H9 (cell line): Measurements from ENCODE around the gene RAB3C. TPM values are rescaled to one million over a fixed set of nuclear protein-coding genes. Genes with fewer than 3 reads are reported as not detected.

Source experiments
- DNase-seq: peaks from one replicate; pipeline ENCODE4 v3.0.0-alpha.2; 2017
- H2AFZ ChIP-seq: one replicate; pipeline ENCODE4 v1.6.1; 2013; ENCODE audit warnings: mild to moderate bottlenecking, low read length, control low read depth, moderate library complexity
- H2AK5ac ChIP-seq: 2 replicates; pipeline ENCODE4 v1.6.1; 2013; ENCODE audit warnings: low read length, control low read depth, mixed read lengths; ENCODE audit not compliant: insufficient read length
- H2BK120ac ChIP-seq: one replicate; pipeline ENCODE4 v1.6.1; 2013; ENCODE audit warnings: low read depth, mild to moderate bottlenecking, low read length, control low read depth, inconsistent platforms; ENCODE audit not compliant: poor library complexity, severe bottlenecking
- H2BK12ac ChIP-seq: 2 replicates; pipeline ENCODE4 v1.6.1; 2013; ENCODE audit warnings: low read length, control low read depth, mixed read lengths, low read depth; ENCODE audit not compliant: insufficient read length
- H2BK15ac ChIP-seq: 2 replicates; pipeline ENCODE4 v1.6.1; 2013; ENCODE audit warnings: low read depth, low read length, control low read depth
- H2BK20ac ChIP-seq: one replicate; pipeline ENCODE4 v1.6.1; 2013; ENCODE audit warnings: low read depth, mild to moderate bottlenecking, low read length, control low read depth, inconsistent platforms; ENCODE audit not compliant: poor library complexity, severe bottlenecking
- H2BK5ac ChIP-seq: 2 replicates; pipeline ENCODE4 v1.6.1; 2013; ENCODE audit warnings: low read length, control low read depth, mixed read lengths; ENCODE audit not compliant: insufficient read length
- H3K14ac ChIP-seq: 2 replicates; pipeline ENCODE4 v1.6.1; 2013; ENCODE audit warnings: low read length, control low read depth; ENCODE audit not compliant: insufficient read depth
- H3K18ac ChIP-seq: 2 replicates; pipeline ENCODE4 v1.6.1; 2013; ENCODE audit warnings: low read depth, mild to moderate bottlenecking, mixed read lengths, low read length, control low read depth; ENCODE audit not compliant: insufficient read length
- H3K23ac ChIP-seq: 2 replicates; pipeline ENCODE4 v1.6.1; 2013; ENCODE audit warnings: low read length, control low read depth, mixed read lengths, low read depth; ENCODE audit not compliant: insufficient read length
- H3K23me2 ChIP-seq: 2 replicates; pipeline ENCODE4 v1.6.1; 2013; ENCODE audit warnings: low read depth, mild to moderate bottlenecking, mixed read lengths, low read length, control low read depth; ENCODE audit not compliant: insufficient read length, poor library complexity, severe bottlenecking
- H3K27ac ChIP-seq: 2 replicates; pipeline ENCODE4 v1.5.1; 2013; ENCODE audit warnings: low read length, control low read depth, mixed read lengths, low read depth; ENCODE audit not compliant: insufficient read length
- H3K27me3 ChIP-seq: 2 replicates; pipeline ENCODE4 v1.6.1; 2013; ENCODE audit warnings: low read length, control low read depth, inconsistent platforms; ENCODE audit not compliant: insufficient read depth
- H3K4ac ChIP-seq: 2 replicates; pipeline ENCODE4 v1.6.1; 2013; ENCODE audit warnings: low read depth, mild to moderate bottlenecking, control low read depth, inconsistent platforms, low read length, moderate library complexity
- H3K4me1 ChIP-seq: 2 replicates; pipeline ENCODE4 v1.6.1; 2013; ENCODE audit warnings: low read length, control low read depth, inconsistent platforms; ENCODE audit not compliant: insufficient read depth
- H3K4me2 ChIP-seq: 2 replicates; pipeline ENCODE4 v1.6.1; 2013; ENCODE audit warnings: low read length, control low read depth, mixed read lengths; ENCODE audit not compliant: insufficient read length, insufficient read depth
- H3K56ac ChIP-seq: 2 replicates; pipeline ENCODE4 v1.6.1; 2013; ENCODE audit warnings: low read depth, mild to moderate bottlenecking, mixed read lengths, low read length, control low read depth; ENCODE audit not compliant: insufficient read length
- H3K79me1 ChIP-seq: 2 replicates; pipeline ENCODE4 v1.6.1; 2013; ENCODE audit warnings: low read depth, mild to moderate bottlenecking, moderate library complexity, low read length, control low read depth, inconsistent platforms; ENCODE audit not compliant: insufficient read depth, poor library complexity, severe bottlenecking
- H3K79me2 ChIP-seq: 2 replicates; pipeline ENCODE4 v1.6.1; 2013; ENCODE audit warnings: low read length, control low read depth, inconsistent platforms; ENCODE audit not compliant: insufficient read depth
- H3K9ac ChIP-seq: 2 replicates; pipeline ENCODE4 v1.6.1; 2013; ENCODE audit warnings: low read length, control low read depth, mixed read lengths; ENCODE audit not compliant: insufficient read length; ENCODE audit errors: extremely low read depth
- H3K9me3 ChIP-seq: one replicate; pipeline ENCODE4 v1.6.1; 2013; ENCODE audit warnings: low read depth, low read length, inconsistent platforms; ENCODE audit not compliant: control insufficient read depth
- H3T11ph ChIP-seq: one replicate; pipeline ENCODE4 v1.6.1; 2013; ENCODE audit warnings: mild to moderate bottlenecking, low read length, control low read depth, inconsistent platforms
- H4K20me1 ChIP-seq: one replicate; pipeline ENCODE4 v1.6.1; 2013; ENCODE audit not compliant: control insufficient read depth, insufficient read length, insufficient read depth
- H4K5ac ChIP-seq: 2 replicates; pipeline ENCODE4 v1.6.1; 2013; ENCODE audit warnings: low read depth, mild to moderate bottlenecking, mixed read lengths, low read length, control low read depth; ENCODE audit not compliant: insufficient read length
- H4K8ac ChIP-seq: replicated peaks from 2 replicates; pipeline ENCODE4 v1.6.1; 2013; ENCODE audit warnings: low read length, control low read depth, mixed read lengths, low read depth; ENCODE audit not compliant: insufficient read length
- H4K91ac ChIP-seq: 2 replicates; pipeline ENCODE4 v1.6.1; 2013; ENCODE audit warnings: low read depth, mild to moderate bottlenecking, moderate library complexity, mixed read lengths, low read length, control low read depth; ENCODE audit not compliant: insufficient read length
- H3K27ac Mint-ChIP-seq, 3 experiments: 2 replicates in 2 of 3; 3 replicates in 1 of 3; pipeline ENCODE4 v1.8.0; 2020 to 2021; ENCODE audit warnings: mixed read lengths in 3 of 3, mild to moderate bottlenecking in 1 of 3, moderate library complexity in 1 of 3
- H3K27me3 Mint-ChIP-seq: 2 replicates; pipeline ENCODE4 v1.8.0; 2021; ENCODE audit warnings: low read depth, mild to moderate bottlenecking, moderate library complexity, mixed read lengths
- H3K36me3 Mint-ChIP-seq, 3 experiments: 2 replicates in 2 of 3; 3 replicates in 1 of 3; pipeline ENCODE4 v1.8.0; 2020 to 2021; ENCODE audit warnings: low read depth in 3 of 3, mixed read lengths in 3 of 3; ENCODE audit not compliant: insufficient read depth in 1 of 3
- H3K4me1 Mint-ChIP-seq, 2 experiments: 2 replicates each; pipeline ENCODE4 v1.8.0; 2020; ENCODE audit warnings: mixed read lengths in 2 of 2
- H3K4me3 Mint-ChIP-seq, 2 experiments: 2 replicates in 1 of 2; 3 replicates in 1 of 2; pipeline ENCODE4 v1.8.0; 2020 to 2021; ENCODE audit warnings: mild to moderate bottlenecking in 2 of 2, mixed read lengths in 2 of 2, moderate library complexity in 1 of 2
- H3K9me3 Mint-ChIP-seq, 2 experiments: 2 replicates in 1 of 2; 3 replicates in 1 of 2; pipeline ENCODE4 v1.8.0; 2020; ENCODE audit warnings: mild to moderate bottlenecking in 2 of 2, mixed read lengths in 2 of 2, moderate library complexity in 1 of 2
- WGBS: extraction: QIAGEN DNeasy Blood & Tissue Kit; methylation state at CpG from one replicate; pipeline ENCODE4 v1.1.7; 2013; ENCODE audit warnings: missing lambda C conversion rate, low lambda C conversion rate, mixed read lengths; ENCODE audit not compliant: insufficient read length; ENCODE audit errors: extremely low coverage; 5-methylcytosine and 5-hydroxymethylcytosine counted together
- total RNA-seq: library from RNA; stranded (reverse); gene quantifications from 2 replicates; pipeline ENCODE4 v1.2.1, GENCODE V29; 2021
- TF ChIP-seq, protein P1 (sequence below): fragments of 200-600 bp; sonication (generic); conservative IDR thresholded peaks from 3 replicates; pipeline ENCODE4 v1.8.0; 2021; ENCODE audit warnings: antibody characterized with exemption, mild to moderate bottlenecking

RAB3C gene
- total RNA-seq, 1 experiment from 2014 or later: 16.3 TPM

DNA sequence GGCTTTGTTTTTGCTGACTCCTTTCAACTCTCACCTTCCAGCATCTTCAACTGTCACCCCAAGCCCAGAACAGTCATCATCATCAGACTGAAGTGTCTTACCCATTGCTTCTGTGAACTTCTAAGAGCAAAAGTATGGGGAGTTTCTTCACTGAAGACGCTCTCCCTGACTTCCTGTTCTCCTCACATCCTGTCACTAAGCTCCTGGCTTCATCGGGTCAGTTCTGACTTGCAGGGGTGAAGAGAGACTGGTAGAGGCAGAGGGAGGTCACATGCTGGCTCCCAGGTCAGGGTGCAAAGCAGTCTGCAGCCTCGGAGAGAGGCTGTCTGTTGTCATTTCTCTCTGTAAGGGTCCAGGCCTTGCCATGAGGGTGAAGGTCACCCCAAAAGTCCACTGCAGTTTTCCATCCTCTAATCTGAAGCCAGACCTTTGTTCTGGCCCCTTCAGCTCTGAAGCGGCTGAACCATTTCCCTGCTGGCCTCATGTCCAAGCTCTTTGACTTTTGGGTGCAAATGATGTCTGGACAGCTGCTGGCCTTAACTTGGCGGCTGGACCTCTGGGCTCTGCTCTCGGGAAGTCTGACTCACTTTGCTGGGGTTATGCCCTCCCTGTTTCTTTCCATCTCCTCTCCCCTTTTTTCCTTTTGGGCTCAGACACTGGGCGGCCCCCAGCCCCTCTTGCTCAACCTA, 305.0 kb downstream of the RAB3C start:
- no peak overlapping the region for H2BK12ac ChIP-seq
- no peak overlapping the region for H2BK15ac ChIP-seq
- H3K4me2 ChIP-seq: no peak overlapping the region
- Mint-ChIP-seq H3K36me3 (peaks cover 0 to 4% (median 2%) of the 10 kb centered on the region in 3 experiments; a peak in 3 of 7 replicates), H3K27ac (no peak overlapping the region; a peak in 1 of 7 replicates), H3K9me3 (peaks cover 5 to 10% of the 10 kb centered on the region in 2 experiments), H3K4me3 (no peak overlapping the region), H3K4me1 (peaks cover 20 to 21% of the 10 kb centered on the region in 2 experiments), H3K27me3 (peaks cover 9% of the 10 kb centered on the region)
- no peak overlapping the region for H3K56ac ChIP-seq
- no peak overlapping the region for H2BK120ac ChIP-seq
- no peak overlapping the region for H2AFZ ChIP-seq
- no peak overlapping the region for H4K91ac ChIP-seq
- H3K27ac ChIP-seq: no peak overlapping the region
- H3K4me1 ChIP-seq: no peaks in the 10 kb centered on the region; the same call in 1 of the 2 replicates
- no peaks in the 10 kb centered on the region for H3K9me3 ChIP-seq
- no peaks in the 10 kb centered on the region for H3K27me3 ChIP-seq
- no peaks in the 10 kb centered on the region for H3K23me2 ChIP-seq
- DNase-seq: no peak
- H3K23ac ChIP-seq: no peak overlapping the region
- no peak overlapping the region for H2BK5ac ChIP-seq
- H3K79me1 ChIP-seq: no peaks in the 10 kb centered on the region
- H3K79me2 ChIP-seq: no peaks in the 10 kb centered on the region
- H4K20me1 ChIP-seq: no peaks in the 10 kb centered on the region
- WGBS: no CpG with 5 or more reads among the region's 7 CpGs
- no peak overlapping the region for H3K9ac ChIP-seq
- no peak overlapping the region for H4K8ac ChIP-seq
- no peak overlapping the region for H2AK5ac ChIP-seq
- TF ChIP-seq, protein P1, sequence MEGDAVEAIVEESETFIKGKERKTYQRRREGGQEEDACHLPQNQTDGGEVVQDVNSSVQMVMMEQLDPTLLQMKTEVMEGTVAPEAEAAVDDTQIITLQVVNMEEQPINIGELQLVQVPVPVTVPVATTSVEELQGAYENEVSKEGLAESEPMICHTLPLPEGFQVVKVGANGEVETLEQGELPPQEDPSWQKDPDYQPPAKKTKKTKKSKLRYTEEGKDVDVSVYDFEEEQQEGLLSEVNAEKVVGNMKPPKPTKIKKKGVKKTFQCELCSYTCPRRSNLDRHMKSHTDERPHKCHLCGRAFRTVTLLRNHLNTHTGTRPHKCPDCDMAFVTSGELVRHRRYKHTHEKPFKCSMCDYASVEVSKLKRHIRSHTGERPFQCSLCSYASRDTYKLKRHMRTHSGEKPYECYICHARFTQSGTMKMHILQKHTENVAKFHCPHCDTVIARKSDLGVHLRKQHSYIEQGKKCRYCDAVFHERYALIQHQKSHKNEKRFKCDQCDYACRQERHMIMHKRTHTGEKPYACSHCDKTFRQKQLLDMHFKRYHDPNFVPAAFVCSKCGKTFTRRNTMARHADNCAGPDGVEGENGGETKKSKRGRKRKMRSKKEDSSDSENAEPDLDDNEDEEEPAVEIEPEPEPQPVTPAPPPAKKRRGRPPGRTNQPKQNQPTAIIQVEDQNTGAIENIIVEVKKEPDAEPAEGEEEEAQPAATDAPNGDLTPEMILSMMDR: no peak
- no peak overlapping the region for H4K5ac ChIP-seq
- H3K14ac ChIP-seq: no peak overlapping the region
- H3T11ph ChIP-seq: no peak overlapping the region
- no peak overlapping the region for H3K18ac ChIP-seq
- H3K4ac ChIP-seq: no peak overlapping the region
- H2BK20ac ChIP-seq: no peak overlapping the region
